C4-2B (cell line): ENCODE measurements around the gene DLEU7.

Source experiments
- CTCF ChIP-seq: fragments of 450-650 bp; conservative IDR thresholded peaks from 2 replicates; pipeline ENCODE4 v1.5.1; 2017; ENCODE audit warnings: mild to moderate bottlenecking
- ZFX ChIP-seq: fragments of 450-650 bp; IDR thresholded peaks from 2 replicates; pipeline ENCODE4 v1.6.1; 2017

- TF ChIP-seq CTCF, result no peak
- no peak for TF ChIP-seq ZFX
Observed at GRCh38 chr13:50798923-50799322, 44.6 kb downstream of the DLEU7 start.
